GM19025 (cell line): ENCODE measurements around the gene C9orf85.
"Not testable (repeated sequence)": the region's sequence is repeated elsewhere in the genome, so short reads cannot be mapped to it uniquely, and the experiment has no call there.

Source experiments
- ATAC-seq: cut with Tn5 transposase; IDR thresholded peaks from one replicate; pipeline ENCODE4 v1.9.1; 2021; ENCODE audit warnings: mild to moderate bottlenecking, low read depth, moderate library complexity; ENCODE audit not compliant: unreplicated experiment

The C9orf85 gene, protein sequence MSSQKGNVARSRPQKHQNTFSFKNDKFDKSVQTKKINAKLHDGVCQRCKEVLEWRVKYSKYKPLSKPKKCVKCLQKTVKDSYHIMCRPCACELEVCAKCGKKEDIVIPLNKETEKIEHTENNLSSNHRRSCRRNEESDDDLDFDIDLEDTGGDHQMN

DNA sequence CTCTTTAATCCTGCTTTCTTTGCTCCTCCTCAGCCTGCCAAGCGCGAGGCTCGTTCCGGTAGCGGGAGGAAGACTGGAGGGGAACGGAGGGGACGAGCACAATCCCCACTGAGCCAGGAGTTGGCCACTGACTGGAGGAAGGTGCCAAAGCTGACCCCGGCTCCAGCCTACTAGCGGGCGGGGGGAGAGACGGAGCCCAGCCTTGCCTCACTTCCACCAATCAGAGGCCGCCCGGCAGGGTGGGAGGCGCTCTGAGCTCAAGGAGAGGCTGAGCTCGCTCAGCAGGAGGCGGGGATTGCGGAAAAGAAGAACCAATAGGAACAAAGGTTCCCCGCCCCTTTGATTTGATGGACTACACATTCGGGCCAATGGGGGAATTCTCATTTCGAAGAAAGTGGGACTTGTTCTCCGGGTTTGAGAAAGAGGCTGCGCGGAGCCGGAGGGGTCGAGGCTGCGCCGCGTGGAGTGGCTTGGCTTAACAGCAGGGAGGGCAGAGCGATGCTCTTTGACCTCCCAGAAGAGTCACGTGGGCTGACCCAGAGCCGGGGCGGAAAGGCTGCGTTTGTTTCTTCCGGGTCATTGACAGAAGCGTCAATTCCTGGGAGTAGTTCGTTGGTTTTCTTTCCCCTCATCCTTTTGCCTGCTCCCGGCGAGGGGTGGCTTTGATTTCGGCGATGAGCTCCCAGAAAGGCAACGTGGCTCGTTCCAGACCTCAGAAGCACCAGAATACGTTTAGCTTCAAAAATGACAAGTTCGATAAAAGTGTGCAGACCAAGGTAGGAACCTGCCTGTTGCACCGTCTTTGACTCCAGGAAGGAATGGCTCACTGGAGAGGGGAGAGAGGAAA lies at the start of gene C9orf85, which contains the start of gene ABHD17B:
Gene C9orf85 (plus strand): TSS at position 579 of the 847 bp plus-strand sequence. CDS start 96 bp downstream, at position 675.
Gene ABHD17B (minus strand): TSS at position 133 of the 847 bp plus-strand sequence. CDS start 36,113 bp downstream, outside the sequence.
- ATAC-seq: peak; percentile 91

DNA sequence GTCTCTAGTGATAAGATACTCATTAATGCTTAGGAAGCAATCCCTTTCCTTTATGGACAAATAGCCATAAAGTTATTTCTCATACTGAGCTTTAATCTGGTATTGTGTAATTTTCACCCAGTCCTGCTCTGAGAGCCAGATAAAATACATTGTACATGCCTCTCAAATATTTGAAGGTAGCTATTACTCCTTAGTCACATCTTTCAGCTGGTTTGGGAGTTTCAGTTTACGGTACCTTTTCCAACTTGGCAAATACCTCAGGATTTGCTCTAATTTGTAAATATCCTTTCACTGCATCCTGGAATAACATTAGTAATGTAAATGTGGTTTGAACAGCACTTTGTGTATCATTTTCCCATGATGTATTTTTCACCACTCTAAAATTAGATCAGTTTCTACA lies 47.8 kb upstream of the C9orf85 start:
- ATAC-seq: no peak

DNA sequence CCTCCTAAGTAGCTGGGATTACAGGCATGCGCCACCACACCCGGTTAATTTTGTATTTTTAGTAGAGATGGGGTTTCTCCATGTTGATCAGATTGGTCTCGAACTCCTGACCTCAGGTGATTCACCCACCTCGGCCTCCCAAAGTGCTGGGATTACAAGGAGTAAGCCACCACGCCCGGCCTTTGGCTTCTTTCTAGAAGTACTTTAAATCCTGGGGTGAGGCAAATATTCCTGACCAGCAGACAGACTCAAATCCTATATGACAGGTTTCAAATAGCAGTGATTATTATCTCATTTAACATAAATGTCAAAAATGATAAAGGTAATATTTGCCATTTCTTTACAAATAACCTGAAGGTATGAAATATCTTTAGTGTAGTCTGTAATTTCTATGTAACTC lies 36.1 kb upstream of the C9orf85 start:
- ATAC-seq: no peak

DNA sequence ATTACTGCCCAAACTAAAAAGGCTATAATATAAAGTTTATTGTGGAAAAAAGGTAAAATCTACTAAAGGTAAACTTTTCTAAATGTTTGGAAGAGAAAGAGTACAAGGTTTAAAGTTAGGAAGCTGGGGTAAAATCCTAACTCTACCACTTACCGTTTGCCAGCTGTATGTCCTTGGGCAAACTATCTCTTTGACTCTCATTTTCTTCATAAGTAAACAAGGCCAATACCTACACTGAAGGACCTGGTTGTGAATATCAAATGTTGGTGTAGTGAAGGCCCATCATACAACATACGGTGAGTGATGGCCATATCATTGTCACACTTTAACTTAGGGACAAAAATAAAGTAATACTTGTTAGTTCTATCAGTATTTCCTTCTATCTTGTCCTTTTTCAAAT lies 35.3 kb upstream of the C9orf85 start:
- no peak for ATAC-seq

DNA sequence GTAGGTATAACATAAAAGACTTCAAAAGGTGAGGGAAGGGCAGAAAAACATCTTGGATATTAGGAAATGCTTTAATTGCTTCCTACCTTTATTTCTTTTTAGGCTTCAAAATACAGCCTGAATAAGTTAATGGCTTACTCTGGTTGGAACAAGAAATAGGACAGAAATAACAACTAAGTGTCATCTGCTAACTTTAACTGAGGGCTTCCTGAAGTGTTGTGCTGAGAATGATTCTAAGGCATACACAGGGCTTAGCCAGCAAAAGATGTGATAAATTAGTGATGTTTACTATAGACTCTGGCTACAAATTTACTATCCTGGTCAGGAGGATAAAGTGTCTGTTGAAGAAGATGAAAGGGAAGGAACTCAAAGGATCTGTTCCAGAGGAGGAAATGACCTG lies 34.6 kb upstream of the C9orf85 start:
- ATAC-seq: no peak

DNA sequence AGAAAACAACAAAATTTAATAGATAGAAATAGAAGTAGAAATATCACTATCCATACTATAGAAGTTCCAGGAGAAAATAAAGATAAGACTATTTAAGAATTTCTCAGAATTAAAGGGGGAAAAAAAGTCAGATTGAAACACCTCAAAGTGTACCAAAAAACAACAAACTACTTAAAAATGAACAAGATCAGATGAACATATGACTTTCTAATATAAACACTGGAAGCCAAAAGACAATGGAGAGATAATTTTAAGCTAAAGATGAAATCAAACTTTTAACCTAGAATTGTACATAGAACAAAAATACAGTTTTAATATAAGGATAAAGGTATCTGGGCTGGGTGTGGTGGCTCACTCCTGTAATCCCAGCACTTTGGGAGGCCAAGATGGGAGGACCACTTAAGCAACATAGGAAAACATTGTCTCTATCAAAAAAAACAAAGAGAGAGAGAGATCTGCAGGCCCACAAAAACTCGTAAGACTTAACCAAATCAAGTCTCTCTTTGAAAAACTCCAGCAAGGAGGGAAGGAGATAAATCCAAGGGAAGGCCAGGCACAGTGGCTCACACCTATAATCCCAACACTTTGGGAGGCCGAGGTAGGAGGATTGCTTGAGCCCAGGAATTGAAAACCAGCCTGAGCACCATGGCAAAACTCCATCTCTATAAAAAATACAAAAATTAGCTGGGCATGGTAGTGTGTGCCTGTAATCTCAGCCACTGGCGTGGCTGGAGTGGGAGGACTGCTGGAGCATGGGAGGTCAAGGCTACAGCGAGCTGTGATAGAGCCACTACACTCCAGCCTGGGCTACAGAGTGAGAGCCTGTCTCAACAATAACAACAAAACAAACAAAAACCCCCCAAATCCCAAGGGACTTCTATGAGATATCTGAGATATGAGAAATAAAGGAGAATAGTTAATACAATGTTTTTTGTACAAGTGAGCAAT lies 32.8 kb upstream of the C9orf85 start:
- ATAC-seq: no peak

DNA sequence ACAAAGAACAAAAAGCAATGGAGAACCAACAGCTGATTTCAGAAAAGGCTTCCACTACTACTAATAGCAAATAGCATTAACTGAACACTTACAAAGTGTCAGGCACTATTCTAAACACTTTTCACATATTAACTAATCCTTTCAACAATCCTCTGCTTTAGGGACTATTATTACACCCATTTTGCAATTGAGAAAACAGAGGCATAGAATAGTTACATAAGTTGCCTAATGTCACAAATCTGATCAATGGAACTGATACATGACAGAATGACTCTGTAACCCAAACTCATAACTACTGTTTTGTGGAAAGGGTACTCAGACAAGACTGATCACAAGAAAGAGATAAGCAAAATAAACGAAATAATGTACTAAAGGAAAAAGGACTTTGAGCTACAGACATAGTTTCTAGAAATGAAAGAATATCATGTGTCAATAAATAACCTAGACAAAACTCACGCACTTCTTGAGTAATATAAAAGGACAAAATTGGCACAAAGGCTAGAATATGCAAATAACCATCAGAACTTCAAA lies 31.7 kb upstream of the C9orf85 start:
- no peak for ATAC-seq

DNA sequence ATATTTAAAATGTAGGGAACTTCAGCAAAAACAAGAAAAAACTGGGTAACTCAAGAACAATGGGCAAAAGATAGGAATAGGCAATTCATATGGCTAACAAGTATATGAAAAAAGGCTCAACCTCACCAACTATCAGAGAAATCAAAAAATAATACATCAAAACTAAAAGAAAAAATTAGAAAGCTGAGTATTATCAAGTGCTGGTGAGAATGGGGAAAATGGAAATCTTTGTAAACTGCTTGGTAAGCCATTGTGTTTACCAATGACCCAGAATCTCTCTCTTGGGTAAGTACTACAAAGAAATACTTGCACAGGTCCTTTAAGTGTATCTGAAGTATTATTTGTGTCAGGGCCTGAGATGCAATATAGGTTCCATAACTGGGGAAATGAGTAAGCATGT lies 27.4 kb upstream of the C9orf85 start:
- ATAC-seq: no peak

DNA sequence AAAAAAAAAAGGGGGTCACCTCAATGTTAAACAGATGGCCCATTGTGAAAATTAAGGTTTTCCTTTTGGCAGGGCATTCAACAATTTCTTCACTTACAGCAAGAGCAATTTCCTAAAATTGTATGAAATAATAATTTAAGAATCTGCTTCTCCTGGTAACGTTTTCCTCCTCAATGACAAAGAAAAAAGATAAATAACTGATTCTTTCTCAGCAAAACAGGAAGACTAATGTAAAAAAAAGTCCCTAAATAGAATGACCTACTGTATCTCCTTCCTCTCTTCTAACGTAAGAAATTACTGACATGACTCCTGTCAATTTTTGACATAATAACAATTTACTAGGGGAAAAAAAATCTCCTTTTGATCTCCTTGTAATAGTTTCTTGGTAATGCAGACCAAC lies 26.0 kb upstream of the C9orf85 start:
- no peak for ATAC-seq

DNA sequence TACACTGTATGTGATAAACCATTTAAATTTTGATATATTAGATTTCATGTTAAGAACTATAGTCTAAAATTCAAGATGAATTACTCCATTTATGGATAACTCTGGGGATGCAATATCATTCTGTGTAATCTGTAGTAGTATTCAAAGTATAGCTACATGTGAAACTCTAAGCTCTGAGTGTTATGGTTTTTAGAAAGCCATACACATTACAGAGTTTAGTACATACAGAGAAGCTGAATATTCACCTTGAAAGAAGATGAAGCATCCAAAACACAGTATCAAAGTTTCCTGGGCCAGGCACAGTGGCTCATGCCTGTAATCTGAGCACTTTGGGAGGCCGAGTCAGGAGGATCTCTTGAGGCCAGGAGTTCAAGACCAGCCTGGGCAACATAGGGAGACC lies 25.4 kb upstream of the C9orf85 start:
- no peak for ATAC-seq

DNA sequence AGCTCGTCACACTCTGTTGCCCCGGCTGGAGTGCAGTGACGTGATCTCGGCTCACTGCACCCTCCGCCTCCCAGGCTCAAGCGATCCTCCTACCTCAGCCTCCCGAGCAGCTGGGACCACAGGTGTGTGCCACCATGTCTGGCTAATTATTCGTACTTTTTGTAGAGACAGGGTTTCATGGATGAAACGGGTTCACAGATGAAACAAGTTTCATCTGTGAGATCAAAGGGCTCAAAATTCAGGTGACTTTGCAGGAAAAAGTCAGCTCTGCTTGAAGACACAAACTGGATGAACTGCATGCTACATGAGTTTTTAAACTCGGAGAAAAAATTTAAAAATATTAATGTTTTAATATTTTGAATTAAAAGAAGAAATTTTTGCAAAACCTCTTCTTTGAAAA lies 24.9 kb upstream of the C9orf85 start:
- no peak for ATAC-seq

DNA sequence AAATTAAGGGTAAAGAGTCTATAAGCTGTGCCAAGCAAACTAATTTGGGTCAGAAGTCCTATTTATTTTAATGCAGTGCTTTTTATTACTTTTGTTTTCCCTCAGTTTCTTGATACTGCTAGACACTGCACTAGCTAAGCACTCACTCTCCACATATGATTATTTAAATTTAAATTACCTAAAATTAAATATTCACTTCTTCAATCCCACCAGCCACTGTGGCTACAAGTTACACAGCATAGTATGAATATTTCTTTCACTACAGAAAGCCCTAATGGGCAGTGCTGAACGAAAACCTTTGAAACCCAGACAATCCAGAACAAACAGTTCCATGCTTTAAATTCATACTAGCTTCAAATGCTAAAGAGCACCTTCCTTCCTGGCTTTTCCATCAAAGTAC lies 24.1 kb upstream of the C9orf85 start:
- ATAC-seq: no peak

DNA sequence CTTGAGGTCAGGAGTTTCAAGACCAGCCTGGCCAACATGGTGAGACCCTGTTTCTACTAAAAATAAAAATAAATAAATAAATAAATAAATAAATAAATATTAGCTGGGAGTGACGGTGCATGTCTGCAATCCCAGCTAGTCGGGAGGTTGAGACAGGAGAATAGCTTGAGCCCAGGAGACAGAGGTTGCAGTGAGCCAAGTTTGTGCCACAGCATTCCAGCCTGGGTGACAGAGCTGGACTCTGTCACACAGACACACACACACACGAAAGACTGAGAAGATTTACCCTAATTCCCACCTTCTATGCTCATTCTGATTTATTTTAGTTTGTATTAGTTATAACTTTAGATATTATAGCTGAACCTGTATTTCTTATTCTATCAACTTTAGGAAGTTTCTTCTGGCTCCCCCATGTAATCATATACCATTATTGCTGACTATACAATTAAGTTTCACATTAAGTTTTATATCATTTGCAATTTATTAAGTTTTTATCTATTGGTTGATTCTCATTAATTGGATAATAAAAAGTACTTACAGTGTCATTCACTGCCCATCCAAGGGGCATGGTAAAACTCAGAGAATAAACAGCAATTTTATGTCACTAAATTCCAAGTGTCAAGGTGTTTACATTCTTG lies 21.3 kb upstream of the C9orf85 start:
- ATAC-seq: no peak

DNA sequence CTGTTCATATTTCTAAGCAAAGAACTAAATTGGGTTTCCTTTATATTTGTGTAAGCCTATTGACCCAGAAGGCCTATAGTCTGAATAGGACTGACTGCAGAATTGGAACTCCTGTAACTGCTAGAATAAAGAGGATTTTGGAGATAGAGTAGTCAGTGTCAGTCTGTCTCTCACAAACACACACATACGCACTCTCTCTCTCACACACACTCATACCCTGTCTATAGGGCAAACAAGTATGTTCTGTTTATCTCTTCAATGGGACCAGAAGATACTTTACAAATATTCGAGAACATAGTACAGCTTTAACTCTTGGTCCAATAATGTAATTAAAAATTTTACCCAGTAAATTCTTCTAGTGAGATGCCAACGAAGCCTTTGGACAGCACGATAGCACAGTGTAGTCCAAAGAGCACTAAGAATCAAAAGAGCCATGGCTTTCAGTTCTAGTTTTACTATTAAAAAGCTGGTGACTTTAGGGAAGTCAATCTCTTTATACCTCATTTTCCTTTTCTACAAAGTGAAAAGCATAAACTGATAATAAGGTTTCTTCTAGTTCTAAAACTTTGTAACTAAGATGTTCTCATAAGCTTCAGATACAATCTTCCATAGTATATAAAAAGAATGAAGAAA lies 19.8 kb upstream of the C9orf85 start:
- ATAC-seq: no peak

DNA sequence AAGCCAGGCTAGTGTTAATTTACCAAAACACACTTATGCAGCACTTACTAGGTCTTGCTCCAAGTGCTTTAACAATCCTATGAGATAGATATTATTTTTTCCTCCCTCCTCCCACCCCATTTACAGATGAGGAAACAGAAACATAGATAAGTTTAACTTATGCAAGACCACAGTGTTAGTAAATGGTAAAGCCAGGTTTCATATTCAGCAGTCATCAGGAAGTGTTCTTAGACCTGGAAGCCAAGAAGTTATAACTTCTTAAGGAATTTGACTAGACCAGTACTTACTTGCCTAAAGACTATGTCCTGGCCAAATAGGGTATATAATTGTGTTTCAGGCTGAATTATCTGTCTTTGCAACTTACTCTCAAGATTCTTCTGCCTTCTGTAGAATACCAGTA lies 16.3 kb upstream of the C9orf85 start:
- ATAC-seq: peak; percentile 37

DNA sequence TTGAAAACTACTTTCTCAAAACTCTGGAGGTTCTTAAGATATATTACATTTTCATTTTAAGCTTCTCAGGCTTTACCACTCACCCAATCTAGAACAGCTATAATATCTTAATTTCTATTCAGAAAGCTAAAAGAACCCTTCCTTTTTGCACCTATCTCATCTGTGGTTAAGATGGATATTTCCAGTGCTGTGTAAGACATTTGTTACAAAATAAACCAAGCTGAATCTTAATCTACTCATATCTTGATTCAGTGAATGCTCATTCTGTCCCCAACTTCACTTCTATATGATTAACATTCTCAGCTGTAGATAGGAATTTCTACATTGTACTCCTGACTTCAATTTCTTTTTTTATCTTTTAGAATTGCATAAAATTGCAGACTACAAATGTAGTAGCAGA lies 15.5 kb upstream of the C9orf85 start:
- no peak for ATAC-seq

DNA sequence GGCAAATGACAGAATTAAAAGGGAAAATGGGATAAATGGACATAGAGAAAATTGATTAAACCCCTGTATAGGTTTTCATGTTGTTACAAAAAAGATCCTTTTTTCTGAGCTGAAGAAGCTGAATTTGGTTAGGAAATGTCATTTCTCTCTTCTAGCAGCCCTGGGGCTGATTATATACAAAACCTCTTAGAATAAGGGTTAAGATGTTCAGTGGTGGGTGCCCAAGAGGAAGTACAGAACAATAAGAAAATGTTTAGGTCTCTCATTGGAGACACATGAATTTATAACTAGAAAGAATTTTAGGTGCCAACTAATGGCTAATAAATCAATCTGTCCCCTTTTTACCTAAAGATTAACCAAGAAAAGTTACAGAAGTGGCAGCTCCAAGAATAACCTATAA lies 14.7 kb upstream of the C9orf85 start:
- ATAC-seq: no peak

DNA sequence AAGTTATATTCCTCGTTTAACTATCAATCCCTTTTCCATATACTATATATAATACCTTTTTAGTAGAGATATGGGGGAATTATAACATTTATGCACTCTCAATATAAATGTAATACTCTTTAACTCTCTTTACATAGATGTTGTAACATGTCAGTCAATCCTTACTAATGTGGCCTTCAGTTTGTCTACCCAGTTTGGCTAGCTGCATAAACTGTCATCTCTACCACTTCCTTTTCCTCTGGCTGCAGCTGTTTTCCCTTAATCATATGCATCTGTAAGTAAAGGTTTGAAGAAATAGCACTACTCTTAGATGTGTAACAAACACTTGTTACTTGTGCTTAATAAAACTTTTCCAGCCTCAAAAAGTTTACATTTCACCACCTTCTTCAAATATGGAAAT lies 13.9 kb upstream of the C9orf85 start:
- peak; percentile 40 for ATAC-seq

DNA sequence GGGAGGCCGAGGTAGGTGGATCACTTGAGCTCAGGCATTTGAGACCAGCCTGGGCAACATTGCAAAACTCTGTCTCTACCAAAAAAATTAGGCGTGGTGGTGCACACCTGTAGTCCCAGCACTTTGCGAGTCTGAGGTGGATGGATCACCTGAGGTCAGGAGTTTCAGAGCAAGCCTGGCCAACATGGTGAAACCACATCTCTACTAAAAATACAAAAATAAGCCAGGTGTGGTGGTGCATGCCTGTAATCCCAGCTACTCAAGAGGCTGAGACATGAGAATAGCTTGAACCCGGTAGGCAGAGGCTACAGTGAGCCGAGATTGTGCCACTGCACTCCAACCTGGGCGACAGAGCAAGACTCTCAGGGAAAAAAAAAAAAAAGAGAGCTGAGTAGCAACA lies 12.7 kb upstream of the C9orf85 start:
- ATAC-seq: not testable (repeated sequence)
